Epithelial cell of esophagus (primary cell): Measurements from ENCODE around the gene UBXN7.
"Not testable (repeated sequence)": the region's sequence is repeated elsewhere in the genome, so short reads cannot be mapped to it uniquely, and the experiment has no call there.

Experiments
- DNase-seq: peaks from one replicate; pipeline ENCODE4 v3.0.0; 2010; ENCODE audit warnings: low read depth
- H3K4me3 ChIP-seq: 2 replicates; pipeline ENCODE4 v1.5.1; 2011; ENCODE audit warnings: mild to moderate bottlenecking, low read length, control low read depth
- CTCF ChIP-seq: IDR thresholded peaks from 2 replicates; pipeline ENCODE4 v1.5.1; 2011; ENCODE audit warnings: low read depth, mild to moderate bottlenecking, low read length, control low read depth, inconsistent platforms; ENCODE audit not compliant: insufficient read depth; ENCODE audit errors: missing control alignments

Gene UBXN7

GRCh38 chr3:196432137-196432879 lies at the start of gene UBXN7:
TSS of gene UBXN7 (minus strand) at chr3:196432427. CDS start at chr3:196432399, 28 bp downstream.
- peak; percentile 93 for DNase-seq
- TF ChIP-seq CTCF: no peak
- peak within 1 kb of the TSS; percentile 93 for H3K4me3 ChIP-seq

GRCh38 chr3:196477678-196478077 lies 45.5 kb upstream of the UBXN7 start:
- no peak overlapping the region for H3K4me3 ChIP-seq
- no peak for DNase-seq
- no peak for TF ChIP-seq CTCF

GRCh38 chr3:196472286-196472685 lies 40.1 kb upstream of the UBXN7 start:
- TF ChIP-seq CTCF: no peak
- DNase-seq: no peak
- H3K4me3 ChIP-seq: no peak overlapping the region

GRCh38 chr3:196471551-196471950 lies 39.3 kb upstream of the UBXN7 start:
- DNase-seq: peak; percentile 15
- no peak for TF ChIP-seq CTCF

GRCh38 chr3:196470182-196470581 lies 38.0 kb upstream of the UBXN7 start:
- not testable (repeated sequence) for H3K4me3 ChIP-seq, DNase-seq

More at GRCh38 chr3:196471551-196471950, 39.3 kb upstream of the UBXN7 start:
- H3K4me3 ChIP-seq: no peak overlapping the region

- no peak for TF ChIP-seq CTCF
- no peak for DNase-seq
- no peak overlapping the region for H3K4me3 ChIP-seq
These were observed 31.6 kb upstream of the UBXN7 start for GRCh38 chr3:196463804-196464203.

GRCh38 chr3:196463478-196463756 lies 31.2 kb upstream of the UBXN7 start:
- TF ChIP-seq CTCF: no peak
- H3K4me3 ChIP-seq: no peak overlapping the region
- no peak for DNase-seq

- H3K4me3 ChIP-seq, DNase-seq: not testable (repeated sequence)
These were observed 30.7 kb upstream of the UBXN7 start for GRCh38 chr3:196462680-196463477.
